Neuron (in vitro differentiated cells): ENCODE measurements around the gene KLHL29.

Experiments used
- H2AFZ ChIP-seq: one replicate; pipeline ENCODE4 v1.6.1; 2013; ENCODE audit warnings: low read depth, mild to moderate bottlenecking, inconsistent platforms, low read length, moderate library complexity
- H3K27me3 ChIP-seq: one replicate; pipeline ENCODE4 v1.6.1; 2013; ENCODE audit warnings: low read length; ENCODE audit not compliant: insufficient read depth
- H3K36me3 ChIP-seq: one replicate; pipeline ENCODE4 v1.6.1; 2013; ENCODE audit warnings: low read length; ENCODE audit not compliant: insufficient read depth
- H3K4me1 ChIP-seq: one replicate; pipeline ENCODE4 v1.6.1; 2013; ENCODE audit warnings: low read length; ENCODE audit not compliant: insufficient read depth
- H3K4me3 ChIP-seq: 2 replicates; pipeline ENCODE4 v1.5.1; 2013; ENCODE audit warnings: mild to moderate bottlenecking, low read length, moderate library complexity
- H3K9me3 ChIP-seq: one replicate; pipeline ENCODE4 v1.6.1; 2013; ENCODE audit warnings: low read length

Gene KLHL29

GRCh38 chr2:23484275-23484674 is 99.3 kb downstream of the KLHL29 start:
- H3K27me3 ChIP-seq = no peaks in the 10 kb centered on the region
- H3K9me3 ChIP-seq = no peaks in the 10 kb centered on the region
- peaks cover 42% of the 10 kb centered on the region for H3K4me1 ChIP-seq
- no peak overlapping the region for H3K4me3 ChIP-seq
- no peaks in the 10 kb centered on the region for H3K36me3 ChIP-seq
- no peak overlapping the region for H2AFZ ChIP-seq

DNA sequence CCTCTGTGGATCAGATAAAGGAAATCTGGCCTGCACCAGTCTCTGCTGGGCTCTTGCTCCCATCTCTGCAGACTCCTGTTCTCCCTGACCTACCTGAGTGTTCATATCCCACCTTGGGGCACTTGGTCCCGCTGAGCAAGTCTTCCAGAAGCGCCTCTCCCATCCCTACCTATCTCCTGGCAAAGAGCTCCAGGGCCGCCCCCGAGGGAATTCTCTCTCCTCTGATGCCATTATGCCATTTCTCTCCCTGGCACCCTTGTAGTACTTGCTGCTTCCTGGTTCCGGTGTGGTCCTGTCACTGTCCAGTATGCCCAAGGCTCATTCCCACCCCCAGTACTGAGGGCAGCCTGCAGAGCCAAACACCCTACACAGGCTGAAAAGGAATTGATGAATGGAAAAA is 99.8 kb downstream of the KLHL29 start:
- Histone ChIP-seq H3K27me3 (no peaks in the 10 kb centered on the region), H3K4me3 (no peak overlapping the region), H3K9me3 (no peaks in the 10 kb centered on the region), H3K36me3 (no peaks in the 10 kb centered on the region), H3K4me1 (peaks cover 47% of the 10 kb centered on the region), H2AFZ (no peak overlapping the region)

DNA sequence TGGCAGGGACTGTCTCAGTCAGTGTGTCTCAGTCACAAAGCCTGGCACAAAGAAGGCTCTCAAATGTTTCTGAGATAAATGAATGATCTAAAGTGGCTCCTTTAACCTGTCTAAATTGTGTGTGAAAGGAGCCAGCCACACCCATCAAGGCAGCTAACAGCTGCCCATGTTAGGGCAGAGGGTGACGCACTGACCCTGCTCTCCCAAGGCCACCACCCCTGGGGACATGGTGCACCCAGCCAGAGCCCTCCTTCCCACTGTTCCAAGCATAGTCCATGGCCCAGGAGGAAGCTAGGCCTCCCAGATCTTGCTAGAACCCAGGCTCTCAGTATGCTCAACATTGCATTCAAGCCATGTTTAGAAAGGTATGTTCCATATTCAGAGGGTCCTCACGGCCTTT is 100.3 kb downstream of the KLHL29 start:
- H2AFZ ChIP-seq = no peak overlapping the region
- H3K36me3 ChIP-seq = no peaks in the 10 kb centered on the region
- no peak overlapping the region for H3K4me3 ChIP-seq
- H3K9me3 ChIP-seq = no peaks in the 10 kb centered on the region
- H3K4me1 ChIP-seq = peaks cover 52% of the 10 kb centered on the region
- no peaks in the 10 kb centered on the region for H3K27me3 ChIP-seq

DNA sequence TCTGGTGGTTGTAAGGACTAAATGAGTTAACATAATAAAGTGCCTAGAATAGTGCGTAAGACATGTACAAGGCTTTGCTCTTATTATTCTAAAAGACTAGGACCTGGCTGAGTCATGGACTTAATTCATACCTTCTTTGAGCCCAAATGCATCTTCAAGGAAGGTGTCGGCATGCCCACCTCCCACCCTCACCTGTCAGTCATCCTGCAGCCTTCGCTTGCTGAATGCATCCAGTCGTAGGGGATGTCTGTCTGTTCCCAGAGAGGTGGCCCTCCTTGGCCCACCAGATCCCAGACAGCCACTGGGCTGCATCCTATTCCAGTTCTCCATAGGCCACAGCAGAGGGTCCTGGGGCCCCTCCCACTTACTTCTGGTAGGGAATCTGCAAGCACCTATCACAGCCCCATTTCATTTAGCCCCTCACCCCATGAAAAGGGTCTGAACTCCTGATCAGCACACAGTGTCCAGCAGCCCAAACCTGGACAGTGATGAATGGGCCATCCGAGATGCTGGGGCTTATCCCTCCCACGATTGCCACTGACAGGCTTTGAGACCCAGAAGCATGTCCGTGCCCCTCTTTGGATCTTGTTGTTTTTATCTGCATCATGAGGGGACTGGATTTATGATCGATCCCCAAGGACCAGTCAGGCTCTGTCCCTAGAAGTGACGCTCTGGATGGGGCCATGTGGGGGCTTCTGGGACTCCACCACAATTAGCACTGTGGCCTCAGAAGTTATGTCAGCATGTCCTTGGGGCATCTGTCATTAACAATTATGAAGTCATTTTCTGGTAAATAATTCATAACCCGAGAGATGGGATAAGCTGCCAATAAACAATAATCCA is 101.1 kb downstream of the KLHL29 start:
- H3K36me3 ChIP-seq = no peaks in the 10 kb centered on the region
- peaks cover 54% of the 10 kb centered on the region for H3K4me1 ChIP-seq
- no peak overlapping the region for H2AFZ ChIP-seq
- H3K4me3 ChIP-seq = no peak overlapping the region
- H3K27me3 ChIP-seq = no peaks in the 10 kb centered on the region
- H3K9me3 ChIP-seq = no peaks in the 10 kb centered on the region

DNA sequence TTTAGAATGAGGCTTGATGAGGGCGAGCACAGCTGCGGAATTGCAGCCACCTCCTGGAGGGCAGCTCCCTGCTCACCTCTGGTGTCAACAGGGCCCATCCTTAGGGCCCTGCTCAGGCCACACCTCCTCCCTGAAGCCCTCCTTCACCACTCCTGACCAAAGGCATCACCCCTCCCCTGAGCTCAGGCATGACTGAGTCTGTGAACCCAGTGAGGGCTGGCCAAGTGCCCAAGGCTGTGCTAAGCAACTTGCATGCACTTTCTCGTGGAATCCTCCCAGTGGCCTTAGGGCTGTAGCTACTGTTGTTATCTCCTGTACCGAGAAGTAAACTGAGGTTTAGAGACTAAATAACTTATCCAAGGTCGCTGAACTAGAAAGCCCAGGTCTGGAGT is 101.7 kb downstream of the KLHL29 start:
- Histone ChIP-seq H3K27me3 (no peaks in the 10 kb centered on the region), H3K36me3 (no peaks in the 10 kb centered on the region), H3K4me1 (peaks cover 57% of the 10 kb centered on the region), H2AFZ (no peak overlapping the region), H3K9me3 (no peaks in the 10 kb centered on the region), H3K4me3 (no peak overlapping the region)

GRCh38 chr2:23487735-23488492 is 102.9 kb downstream of the KLHL29 start:
- no peak overlapping the region for H3K4me3 ChIP-seq
- no peaks in the 10 kb centered on the region for H3K9me3 ChIP-seq
- peaks cover 62% of the 10 kb centered on the region for H3K4me1 ChIP-seq
- H3K27me3 ChIP-seq = no peaks in the 10 kb centered on the region
- no peak overlapping the region for H2AFZ ChIP-seq
- no peaks in the 10 kb centered on the region for H3K36me3 ChIP-seq

- Histone ChIP-seq H3K9me3 (no peaks in the 10 kb centered on the region), H3K4me3 (no peak overlapping the region), H3K36me3 (no peaks in the 10 kb centered on the region), H2AFZ (no peak overlapping the region), H3K4me1 (peaks cover 67% of the 10 kb centered on the region), H3K27me3 (no peaks in the 10 kb centered on the region)
These were observed 103.6 kb downstream of the KLHL29 start for GRCh38 chr2:23488584-23488983.

GRCh38 chr2:23489471-23490322 is 104.7 kb downstream of the KLHL29 start:
- H3K9me3 ChIP-seq = no peaks in the 10 kb centered on the region
- H2AFZ ChIP-seq = no peak overlapping the region
- no peaks in the 10 kb centered on the region for H3K36me3 ChIP-seq
- no peaks in the 10 kb centered on the region for H3K27me3 ChIP-seq
- no peak overlapping the region for H3K4me3 ChIP-seq
- H3K4me1 ChIP-seq = peaks cover 74% of the 10 kb centered on the region

- no peaks in the 10 kb centered on the region for H3K9me3 ChIP-seq
These were observed 106.8 kb downstream of the KLHL29 start for GRCh38 chr2:23491591-23492336.

GRCh38 chr2:23492337-23492675 is 107.3 kb downstream of the KLHL29 start:
- Histone ChIP-seq H2AFZ (no peak overlapping the region), H3K4me1 (peaks cover 66% of the 10 kb centered on the region), H3K4me3 (no peak overlapping the region), H3K27me3 (no peaks in the 10 kb centered on the region), H3K36me3 (no peaks in the 10 kb centered on the region), H3K9me3 (no peaks in the 10 kb centered on the region)

More at GRCh38 chr2:23491591-23492336, 106.8 kb downstream of the KLHL29 start:
- H3K27me3 ChIP-seq = no peaks in the 10 kb centered on the region
- no peaks in the 10 kb centered on the region for H3K36me3 ChIP-seq
- H3K4me1 ChIP-seq = peaks cover 66% of the 10 kb centered on the region
- no peak overlapping the region for H2AFZ ChIP-seq
- no peak overlapping the region for H3K4me3 ChIP-seq

DNA sequence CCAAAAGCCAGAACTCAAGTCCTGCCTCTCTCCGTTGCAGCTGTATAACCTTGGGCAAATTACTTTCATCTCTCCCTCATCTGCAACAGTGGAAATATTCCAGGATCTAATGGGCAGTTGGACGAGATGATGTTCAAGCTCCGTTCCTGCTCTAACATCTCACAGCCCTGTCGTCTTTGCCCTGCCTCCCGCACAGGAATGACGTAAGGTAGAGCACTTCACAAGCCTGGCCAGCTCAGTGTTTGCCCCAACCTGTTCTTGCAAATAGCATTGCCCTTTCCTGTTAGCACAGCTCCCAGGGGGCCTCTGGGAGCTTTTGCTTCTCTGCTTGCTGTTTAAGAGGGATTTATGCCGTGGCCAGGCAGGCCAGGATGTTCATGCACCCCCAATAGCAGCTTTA is 107.9 kb downstream of the KLHL29 start:
- H3K36me3 ChIP-seq = no peaks in the 10 kb centered on the region
- peaks cover 59% of the 10 kb centered on the region for H3K4me1 ChIP-seq
- H3K9me3 ChIP-seq = no peaks in the 10 kb centered on the region
- no peak overlapping the region for H3K4me3 ChIP-seq
- H3K27me3 ChIP-seq = no peaks in the 10 kb centered on the region
- H2AFZ ChIP-seq = no peak overlapping the region

GRCh38 chr2:23493846-23494245 is 108.9 kb downstream of the KLHL29 start:
- Histone ChIP-seq H3K27me3 (no peaks in the 10 kb centered on the region), H3K4me1 (peaks cover 50% of the 10 kb centered on the region), H3K4me3 (no peak overlapping the region), H3K9me3 (no peaks in the 10 kb centered on the region), H2AFZ (no peak overlapping the region), H3K36me3 (no peaks in the 10 kb centered on the region)
